8988T (cell line): Measurements from ENCODE around the gene CLPSL2.
"Not testable (repeated sequence)": the region's sequence is repeated elsewhere in the genome, so short reads cannot be mapped to it uniquely, and the experiment has no call there.

ENCODE experiments used
- DNase-seq: peaks from one replicate; pipeline ENCODE4 v3.0.0; 2011

CLPSL2 gene

GRCh38 chr6:35776364-35777215, at the start of gene CLPSL2:
Gene CLPSL2 (plus strand): TSS chr6:35776598. CDS start chr6:35776619, 21 bp downstream.
- DNase-seq, result peak; percentile 63

- peak; percentile 80 for DNase-seq
These were observed 49.0 kb upstream of the CLPSL2 start for GRCh38 chr6:35727231-35727934.

- peak; percentile 77 for DNase-seq
These were observed 48.3 kb upstream of the CLPSL2 start for GRCh38 chr6:35727935-35728682.

GRCh38 chr6:35728683-35729678, 47.4 kb upstream of the CLPSL2 start:
- DNase-seq, result no peak

- no peak for DNase-seq
These were observed 46.7 kb upstream of the CLPSL2 start for GRCh38 chr6:35729722-35730121.

GRCh38 chr6:35730745-35731413, 45.5 kb upstream of the CLPSL2 start:
- DNase-seq, result no peak

GRCh38 chr6:35731414-35731735, 45.0 kb upstream of the CLPSL2 start:
- peak; percentile 95 for DNase-seq

GRCh38 chr6:35731736-35732532, 44.5 kb upstream of the CLPSL2 start:
- peak; percentile 95 for DNase-seq

GRCh38 chr6:35733633-35734032, 42.8 kb upstream of the CLPSL2 start:
- DNase-seq, result no peak

GRCh38 chr6:35734319-35734718, 42.1 kb upstream of the CLPSL2 start:
- not testable (repeated sequence) for DNase-seq

GRCh38 chr6:35735452-35735851, 40.9 kb upstream of the CLPSL2 start:
- no peak for DNase-seq

- peak; percentile 79 for DNase-seq
These were observed 40.0 kb upstream of the CLPSL2 start for GRCh38 chr6:35736253-35736894.

GRCh38 chr6:35736982-35737412, 39.4 kb upstream of the CLPSL2 start, which contains the start of gene ARMC12:
Gene ARMC12 (plus strand): TSS chr6:35737032. CDS start chr6:35737109, 77 bp downstream.
- DNase-seq, result no peak

- DNase-seq, result no peak
These were observed 38.8 kb upstream of the CLPSL2 start for GRCh38 chr6:35737413-35738211.

- no peak for DNase-seq
These were observed 36.5 kb upstream of the CLPSL2 start for GRCh38 chr6:35739645-35740524.

GRCh38 chr6:35742842-35743241, 33.6 kb upstream of the CLPSL2 start:
- no peak for DNase-seq

GRCh38 chr6:35745509-35745908, 30.9 kb upstream of the CLPSL2 start:
- DNase-seq, result no peak

GRCh38 chr6:35746516-35746915, 29.9 kb upstream of the CLPSL2 start:
- DNase-seq, result no peak
